Endothelial cell of umbilical vein (primary cell): ENCODE results near the gene KHK. TPM values are rescaled to one million over a fixed set of nuclear protein-coding genes. Genes with fewer than 3 reads are reported as not detected.

Experiments
- BruUV-seq: library from RNA; stranded (reverse); fragments of 400-500 nt; replicated peaks from 2 replicates; lab custom pipeline; 2021; lab: Mats Ljungman, UMichigan
- CTCF ChIA-PET: fragments of 300-600, 350-600 bp; sonication (Branson Sonifier 250); formaldehyde crosslinking; loops from one replicate; lab custom pipeline; 2021; ENCODE audit warnings: antibody characterized with exemption, inconsistent platforms; lab: Charles Lee
- POLR2A ChIA-PET: fragments of 300-600, 350-600 bp; sonication (Branson Sonifier 250); formaldehyde crosslinking; loops from one replicate; lab custom pipeline; 2021; ENCODE audit warnings: antibody characterized with exemption, inconsistent platforms; lab: Charles Lee
- DNase-seq: peaks from one replicate; pipeline ENCODE4 v3.0.0-alpha.2; 2011; ENCODE audit warnings: low read depth, low spot score
- FAIRE-seq: peaks from 2 replicates; lab custom pipeline; 2011; peaks lifted over from hg19 to GRCh38; lab: Jason Lieb, UNC
- H2AFZ ChIP-seq: 2 replicates; pipeline ENCODE4 v1.6.0; 2012; ENCODE audit warnings: low read depth, low read length, control low read depth, inconsistent platforms
- H3K27ac ChIP-seq: 2 replicates; pipeline ENCODE4 v1.5.1; 2011; ENCODE audit warnings: low read depth, mild to moderate bottlenecking, control low read depth, low read length, moderate library complexity; ENCODE audit not compliant: insufficient read depth
- H3K27me3 ChIP-seq, 2 experiments: 2 replicates each; pipeline versions ENCODE4 v1.6.0 to v1.6.1; 2011; ENCODE audit warnings: low read length in 2 of 2, mixed read lengths in 1 of 2; ENCODE audit not compliant: control insufficient read depth in 2 of 2, insufficient read depth in 2 of 2
- H3K36me3 ChIP-seq, 2 experiments: 2 replicates in 1 of 2; 3 replicates in 1 of 2; pipeline ENCODE4 v1.5.1; 2011; ENCODE audit warnings: low read length in 2 of 2, mild to moderate bottlenecking in 1 of 2, moderate library complexity in 1 of 2; ENCODE audit not compliant: control insufficient read depth in 2 of 2, insufficient read depth in 2 of 2; ENCODE audit errors: extremely low read depth in 1 of 2
- H3K4me1 ChIP-seq: 3 replicates; pipeline ENCODE4 v1.5.1; 2011; ENCODE audit warnings: mild to moderate bottlenecking, low read length; ENCODE audit not compliant: control insufficient read depth, insufficient read depth; ENCODE audit errors: extremely low read depth
- H3K4me2 ChIP-seq: 2 replicates; pipeline ENCODE4 v1.6.1; 2011; ENCODE audit warnings: low read length, control low read depth, mixed read lengths; ENCODE audit not compliant: insufficient read depth
- H3K4me3 ChIP-seq, 3 experiments: fragments of 200-600 bp in 1 of 3; sonication (generic), shearing (Covaris generic) in 1 of 3; replicated peaks in 1 of 3; 2 replicates each; pipeline ENCODE4 v1.5.1; 2011 to 2016; ENCODE audit warnings: control low read depth in 3 of 3, low read length in 3 of 3, mild to moderate bottlenecking in 2 of 3, inconsistent platforms in 1 of 3, low read depth in 1 of 3, moderate library complexity in 1 of 3; ENCODE audit not compliant: insufficient read depth in 1 of 3
- H3K79me2 ChIP-seq: 2 replicates; pipeline ENCODE4 v1.6.0; 2012; ENCODE audit warnings: low read length, inconsistent platforms; ENCODE audit not compliant: control insufficient read depth, insufficient read depth
- H3K9ac ChIP-seq: replicated peaks from 2 replicates; pipeline ENCODE3; 2011; ENCODE audit warnings: low read length, control low read depth; ENCODE audit not compliant: insufficient read depth; ENCODE audit errors: extremely low read depth
- H3K9me1 ChIP-seq: replicated peaks from 3 replicates; pipeline ENCODE4 v1.6.0; 2011; ENCODE audit warnings: mild to moderate bottlenecking, low read length; ENCODE audit not compliant: control insufficient read depth, insufficient read depth; ENCODE audit errors: extremely low read depth
- H3K9me3 ChIP-seq: replicated peaks from 2 replicates; pipeline ENCODE4 v1.5.1; 2012; ENCODE audit warnings: low read length, inconsistent platforms; ENCODE audit not compliant: control insufficient read depth, insufficient read depth
- H4K20me1 ChIP-seq: replicated peaks from 2 replicates; pipeline ENCODE3; 2011; ENCODE audit warnings: mild to moderate bottlenecking, low read length; ENCODE audit not compliant: control insufficient read depth, insufficient read depth; ENCODE audit errors: extremely low read depth
- CTCF ChIP-seq, 2 donors: IDR thresholded peaks; 1 replicate in 1 of 2; 2 replicates in 1 of 2; pipeline ENCODE4 v1.5.1; 2011; ENCODE audit warnings: low read length in 2 of 2, mild to moderate bottlenecking in 2 of 2, moderate library complexity in 2 of 2, control low read depth in 1 of 2, inconsistent platforms in 1 of 2, low read depth in 1 of 2; ENCODE audit not compliant: insufficient read depth in 1 of 2; ENCODE audit errors: extremely low read depth in 1 of 2
- EZH2 ChIP-seq: IDR thresholded peaks from 2 replicates; pipeline ENCODE4 v1.6.1; 2012; ENCODE audit warnings: borderline replicate concordance, low read depth, mild to moderate bottlenecking, moderate library complexity, low read length, inconsistent platforms; ENCODE audit not compliant: severe bottlenecking
- FOS ChIP-seq: IDR thresholded peaks from 2 replicates; pipeline ENCODE4 v1.6.1; 2011; ENCODE audit warnings: mild to moderate bottlenecking, low read length, moderate library complexity, borderline replicate concordance; ENCODE audit not compliant: insufficient read depth
- GATA2 ChIP-seq: IDR thresholded peaks from 2 replicates; pipeline ENCODE4 v1.7.0; 2011; ENCODE audit warnings: low read depth, mild to moderate bottlenecking, moderate library complexity, mixed read lengths, low read length; ENCODE audit not compliant: insufficient read length, insufficient read depth
- JUN ChIP-seq: IDR thresholded peaks from 2 replicates; pipeline ENCODE4 v1.6.1; 2011; ENCODE audit warnings: borderline replicate concordance, low read depth; ENCODE audit not compliant: insufficient read length, insufficient read depth
- MAX ChIP-seq: IDR thresholded peaks from 2 replicates; pipeline ENCODE4 v1.6.1; 2011; ENCODE audit not compliant: insufficient read depth, insufficient read length
- MYC ChIP-seq: IDR thresholded peaks from one replicate; pipeline ENCODE4 v1.6.1; 2011; ENCODE audit warnings: mild to moderate bottlenecking, low read depth, low read length
- POLR2A ChIP-seq: IDR thresholded peaks from 2 replicates; pipeline ENCODE4 v1.6.1; 2012; ENCODE audit warnings: low read depth, mild to moderate bottlenecking, control low read depth, low read length
- POLR2AphosphoS5 ChIP-seq: IDR thresholded peaks from 2 replicates; pipeline ENCODE4 v1.6.1; 2012; ENCODE audit warnings: low read depth, mild to moderate bottlenecking, control low read depth, low read length, moderate library complexity; ENCODE audit not compliant: insufficient read depth
- dilution Hi-C: fragments of 300-500 bp; cut with MboI; formaldehyde crosslinking; loops from one replicate; pipeline ENCODE4 v1.15.0; 2019; ENCODE audit warnings: low sequenced_read_pairs; ENCODE audit not compliant: extremely low pct_ligation_motif_present
- intact Hi-C: fragments of 100-400 bp; cut with micrococcal nuclease; formaldehyde crosslinking; loops from one replicate; pipeline ENCODE4 v1.10.0; 2022
- polyA plus RNA-seq, 4 experiments: library from polyadenylated mRNA; depleted of rRNA in 3 of 4; stranded (reverse) in 3 of 4; unstranded in 1 of 4; fragments of >200 nt; gene quantifications; 2 replicates each; pipeline versions ENCODE4 v1.2.1 to v1.2.3, GENCODE V29; 2011 to 2012; ENCODE audit warnings: missing spikeins in 1 of 4
- total RNA-seq: library from RNA; stranded (reverse); gene quantifications from 2 replicates; pipeline ENCODE4 v1.2.3, GENCODE V29; 2021

The KHK gene
- total and polyA plus RNA-seq, 2 donors (not counting 3 experiments of a cell fraction or from before 2014, with no cell fraction given), result 2.9 to 4.4 TPM

GRCh38 chr2:27072920-27073319, 13.7 kb upstream of the KHK start:
- H3K9me3 ChIP-seq, result no peaks in the 10 kb centered on the region
- DNase-seq (no peak), FAIRE-seq (no peak)
- CTCF ChIA-PET, result interaction anchor here (1.0 to 2.8 kb wide), 4 partner anchors 8 to 118 kb away, joined by 3 to 27 read pairs (median 22); partner anchors contain the start of gene AGBL5
- no peak overlapping the region for H3K27ac ChIP-seq
- no peak overlapping the region for H3K4me3 ChIP-seq
- no TSS peak for BruUV-seq
- no peaks in the 10 kb centered on the region for H3K27me3 ChIP-seq
- H3K4me1 ChIP-seq, result peaks cover 17% of the 10 kb centered on the region
- POLR2A ChIA-PET, result interaction anchor here (0.9 kb wide), 1 partner anchor 9 kb away, joined by 4 read pairs; no protein-coding TSS in a partner anchor
- dilution Hi-C loops, result no loop called here
- no peak overlapping the region for H2AFZ ChIP-seq
- no peaks in the 10 kb centered on the region for H3K9me1 ChIP-seq
- H4K20me1 ChIP-seq, result no peaks in the 10 kb centered on the region
- H3K79me2 ChIP-seq, result peaks cover 34% of the 10 kb centered on the region
- no peak for TF ChIP-seq EZH2
- TF ChIP-seq POLR2AphosphoS5, result no peak
- TF ChIP-seq JUN, result no peak
- no peak for TF ChIP-seq MAX
- no peak for TF ChIP-seq CTCF (IDR thresholded peaks at IDR 0.05; ENCODE audit: extremely low read depth in 1 of 2, insufficient read depth in 1 of 2, low read depth in 1 of 2, low read length in 2 of 2)
- no peak for TF ChIP-seq MYC
- no peak for TF ChIP-seq FOS
- no peak for TF ChIP-seq POLR2A
- no peak for TF ChIP-seq GATA2
- peaks cover 11 to 12% of the 10 kb centered on the region in 2 experiments for H3K36me3 ChIP-seq
- H3K9ac ChIP-seq, result no peak overlapping the region
- intact Hi-C loops, result loop anchor here (2.0 kb wide), 1 partner anchor 224 kb away; the partner anchor contains the start of gene DPYSL5
- H3K4me2 ChIP-seq, result no peak overlapping the region
